HG02852 (cell line): ENCODE measurements around the gene PRKG1.

ENCODE experiments used
- ATAC-seq: cut with Tn5 transposase; IDR thresholded peaks from one replicate; pipeline ENCODE4 v1.9.1; 2021; ENCODE audit warnings: mild to moderate bottlenecking, moderate library complexity; ENCODE audit not compliant: unreplicated experiment

The PRKG1 gene

DNA sequence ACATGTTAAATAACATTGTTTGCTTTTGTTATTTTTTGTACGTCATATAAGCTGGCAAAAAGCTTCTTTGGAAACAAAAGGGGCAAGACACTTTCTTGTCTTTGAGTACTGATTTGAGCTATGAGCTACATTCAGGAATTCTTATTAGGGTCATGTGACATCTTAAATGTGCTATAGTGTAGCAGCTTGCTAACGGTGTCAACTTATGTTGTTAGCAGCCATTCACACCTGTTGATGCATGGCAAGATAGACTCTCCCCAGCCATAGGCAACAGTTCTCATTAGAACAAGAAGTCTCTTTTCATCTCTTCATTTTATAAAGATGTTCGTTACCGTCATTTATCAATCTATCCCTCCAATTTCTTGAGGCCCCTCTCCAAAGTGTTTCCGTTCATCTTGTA is 411.4 kb downstream of the PRKG1 start:
- no peak for ATAC-seq

DNA sequence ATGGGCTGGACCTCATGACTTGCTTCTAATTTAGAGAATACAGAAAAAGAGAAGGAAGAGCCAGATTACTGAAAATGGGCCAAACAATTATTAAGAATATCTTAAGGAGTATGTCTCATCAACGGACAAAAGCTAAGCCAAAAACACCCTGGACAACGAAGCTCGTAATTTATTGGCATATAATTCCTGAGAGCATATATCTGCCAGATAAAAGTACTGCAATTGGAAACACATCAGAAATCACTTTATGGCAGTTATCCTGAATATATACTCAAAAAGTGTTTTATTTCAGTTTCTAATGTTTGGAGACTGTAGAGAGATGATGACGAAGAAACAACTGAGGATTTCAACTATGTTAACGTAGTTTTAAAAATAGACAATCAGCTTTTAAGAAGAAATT is 413.3 kb downstream of the PRKG1 start:
- ATAC-seq, result no peak

GRCh38 chr10:51488766-51489408 is 414.6 kb downstream of the PRKG1 start:
- no peak for ATAC-seq

DNA sequence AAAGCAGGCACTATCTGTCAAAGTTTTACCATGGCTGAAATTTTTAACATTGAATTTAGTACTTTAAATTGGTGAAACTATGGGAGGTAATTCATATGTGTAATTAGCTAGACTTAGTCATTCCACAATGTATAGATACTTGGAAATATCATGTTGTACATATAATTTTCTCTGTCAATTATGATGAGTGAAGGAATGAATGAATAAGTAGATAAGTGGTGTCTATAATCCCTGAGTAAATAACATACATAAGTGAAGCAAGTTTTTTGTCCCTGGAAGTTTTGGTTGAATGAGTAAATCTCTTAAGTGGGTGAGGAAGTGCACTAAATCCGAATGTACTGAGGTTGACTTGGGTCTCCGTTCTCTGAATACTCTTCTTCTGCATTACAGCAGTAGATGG is 424.1 kb downstream of the PRKG1 start:
- no peak for ATAC-seq

DNA sequence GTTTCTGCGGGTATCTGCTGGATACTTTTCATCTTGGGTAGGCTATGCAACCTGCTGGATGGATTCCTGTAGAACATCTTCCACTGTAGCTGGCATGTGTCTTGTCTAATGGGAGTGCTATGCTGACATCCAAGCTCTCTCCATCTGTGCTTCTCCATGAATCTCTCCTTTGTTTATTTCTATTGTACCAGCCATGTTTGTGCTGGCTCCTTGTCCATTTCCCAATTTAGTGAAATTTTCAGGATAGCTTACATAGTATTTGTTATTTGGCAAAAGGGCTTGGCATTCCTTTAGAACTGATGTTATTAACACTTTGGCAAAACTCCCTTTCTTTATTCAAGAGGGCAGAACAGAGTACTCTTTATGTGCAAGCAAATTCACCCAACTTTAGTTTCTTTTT is 427.1 kb downstream of the PRKG1 start:
- ATAC-seq, result no peak

DNA sequence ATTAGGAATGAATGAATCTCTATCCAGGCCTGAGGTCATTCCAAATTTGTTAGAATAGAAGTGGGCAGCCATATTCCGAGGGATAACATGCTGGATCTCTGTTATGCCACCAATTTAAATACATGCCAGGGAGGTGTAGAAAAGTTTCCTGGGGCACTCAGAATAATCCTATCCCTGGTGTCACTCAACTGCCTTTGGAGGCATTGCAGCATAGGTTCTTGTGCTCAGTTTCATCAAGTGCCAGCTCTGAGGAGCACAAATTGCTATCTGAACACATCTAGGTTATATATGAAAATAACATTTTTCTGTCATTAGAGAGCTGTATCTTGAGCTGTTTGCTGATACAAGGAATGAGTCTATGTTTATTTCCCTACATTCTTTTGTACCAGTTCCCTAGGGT is 427.8 kb downstream of the PRKG1 start:
- no peak for ATAC-seq

GRCh38 chr10:51503378-51503777 is 429.1 kb downstream of the PRKG1 start:
- no peak for ATAC-seq

DNA sequence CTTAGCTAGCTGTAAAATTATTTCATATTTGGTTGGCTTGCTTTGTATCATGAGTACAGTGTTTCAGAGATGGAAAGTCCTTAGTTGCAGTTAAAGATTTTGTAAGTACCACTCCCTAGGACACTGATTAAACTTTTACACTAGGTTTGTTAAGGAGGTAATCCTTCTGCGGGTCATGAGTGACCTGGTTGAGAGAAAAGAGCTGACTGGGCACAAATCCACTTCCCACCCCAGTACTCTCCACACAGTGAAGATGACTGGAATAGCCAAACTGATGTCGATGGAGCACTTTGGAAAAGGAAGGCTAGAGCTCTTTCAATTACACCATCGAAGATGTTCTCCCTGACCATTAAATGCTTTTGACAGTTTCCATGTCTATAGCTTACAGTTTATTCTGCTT is 433.2 kb downstream of the PRKG1 start:
- ATAC-seq, result no peak

- no peak for ATAC-seq
Observed at GRCh38 chr10:51508156-51508555, 433.9 kb downstream of the PRKG1 start.

GRCh38 chr10:51510231-51510630 is 435.9 kb downstream of the PRKG1 start:
- ATAC-seq, result no peak

GRCh38 chr10:51521605-51522004 is 447.3 kb downstream of the PRKG1 start:
- ATAC-seq, result no peak

GRCh38 chr10:51522858-51523257 is 448.6 kb downstream of the PRKG1 start:
- no peak for ATAC-seq

DNA sequence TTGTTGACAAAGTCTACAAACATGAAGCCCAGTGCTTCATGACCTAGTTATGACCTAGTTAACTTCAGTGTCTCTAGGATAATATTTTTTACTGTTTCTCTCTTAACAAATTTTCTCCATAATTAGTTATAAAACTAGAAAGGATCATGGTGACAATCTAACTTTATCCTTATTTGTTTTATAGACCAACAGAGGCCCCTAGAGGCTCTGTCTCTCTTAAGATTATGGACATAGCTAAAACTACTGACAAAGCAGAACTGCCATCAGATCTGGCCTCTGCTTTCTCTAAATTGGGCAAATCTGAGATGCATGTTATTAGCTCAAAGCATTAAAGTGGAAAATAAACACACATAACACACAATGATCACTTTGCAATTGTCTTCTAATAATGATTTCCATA is 449.2 kb downstream of the PRKG1 start:
- ATAC-seq, result no peak

GRCh38 chr10:51524041-51524440 is 449.8 kb downstream of the PRKG1 start:
- no peak for ATAC-seq

DNA sequence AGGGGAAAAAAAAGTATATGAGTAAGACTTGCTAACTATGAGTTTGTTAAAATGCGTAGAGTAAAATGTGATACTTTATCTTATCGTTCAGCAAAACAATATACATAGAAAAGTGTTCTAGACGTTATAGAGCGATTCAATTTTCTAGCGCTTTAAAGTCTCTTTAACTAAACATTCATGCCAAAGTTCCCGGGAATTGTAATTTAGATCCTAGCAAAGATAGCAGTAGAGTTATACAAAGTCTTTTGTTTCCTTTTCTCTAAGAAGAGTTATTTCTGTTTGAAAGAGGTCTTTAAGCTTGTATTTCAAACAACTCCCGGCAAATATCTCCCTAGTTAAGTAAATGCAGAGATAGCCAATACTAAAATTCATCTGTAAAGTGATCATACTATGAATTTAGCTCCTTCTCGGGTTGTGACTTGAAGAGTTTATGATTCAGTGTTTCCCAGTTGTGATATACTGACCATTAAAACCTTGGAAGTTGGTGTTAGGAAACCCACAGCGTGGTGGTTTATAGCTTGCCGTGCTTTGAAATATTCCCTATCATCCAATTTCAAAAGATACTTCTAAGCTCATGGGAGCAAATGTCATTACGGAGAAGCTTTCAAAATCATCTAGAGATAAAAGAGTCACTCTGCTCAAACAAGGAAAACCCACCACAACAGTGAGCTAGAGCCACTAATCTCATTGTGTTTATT is 453.4 kb downstream of the PRKG1 start:
- ATAC-seq, result no peak

- ATAC-seq, result no peak
Observed at GRCh38 chr10:51528527-51528926, 454.2 kb downstream of the PRKG1 start.

- ATAC-seq, result no peak
Observed at GRCh38 chr10:51530541-51530940, 456.3 kb downstream of the PRKG1 start.

DNA sequence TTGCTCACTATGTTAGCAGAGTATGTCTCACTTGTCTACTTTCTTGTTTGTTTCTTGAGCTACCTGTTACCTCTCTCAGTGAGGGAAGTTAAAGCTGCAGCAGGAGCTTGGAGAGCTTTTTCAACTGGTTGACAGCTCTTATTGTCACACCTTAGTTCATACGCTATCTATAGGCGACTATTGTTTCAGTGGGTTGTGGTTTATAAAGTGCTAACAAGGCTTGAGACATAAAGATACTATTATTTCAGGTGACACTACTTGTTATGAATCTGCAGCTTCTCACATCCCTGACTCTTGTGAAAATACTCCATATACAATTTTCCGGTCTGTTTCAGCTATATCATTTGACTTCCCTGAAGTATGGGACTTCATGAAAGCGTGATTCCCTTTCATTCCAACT is 457.8 kb downstream of the PRKG1 start:
- ATAC-seq, result no peak

- no peak for ATAC-seq
Observed at GRCh38 chr10:51542853-51543252, 468.6 kb downstream of the PRKG1 start.

DNA sequence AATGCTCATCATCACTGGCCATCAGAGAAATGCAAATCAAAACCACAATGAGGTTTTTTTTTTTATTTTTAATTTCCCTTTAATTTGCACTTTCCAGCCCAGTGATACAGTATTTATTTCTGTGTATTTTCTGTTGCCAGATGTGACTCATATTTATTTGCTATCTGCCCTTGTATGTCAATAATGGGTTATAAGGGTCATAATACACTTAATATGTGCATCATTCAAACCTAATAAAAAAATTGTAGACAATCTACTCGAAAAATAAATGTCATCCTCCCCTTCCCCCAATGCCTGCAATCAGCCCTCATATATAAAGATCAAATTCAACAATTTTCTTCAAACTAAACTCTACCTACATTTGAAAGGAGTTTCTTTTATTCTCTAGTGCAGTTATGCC is 470.6 kb downstream of the PRKG1 start:
- no peak for ATAC-seq

DNA sequence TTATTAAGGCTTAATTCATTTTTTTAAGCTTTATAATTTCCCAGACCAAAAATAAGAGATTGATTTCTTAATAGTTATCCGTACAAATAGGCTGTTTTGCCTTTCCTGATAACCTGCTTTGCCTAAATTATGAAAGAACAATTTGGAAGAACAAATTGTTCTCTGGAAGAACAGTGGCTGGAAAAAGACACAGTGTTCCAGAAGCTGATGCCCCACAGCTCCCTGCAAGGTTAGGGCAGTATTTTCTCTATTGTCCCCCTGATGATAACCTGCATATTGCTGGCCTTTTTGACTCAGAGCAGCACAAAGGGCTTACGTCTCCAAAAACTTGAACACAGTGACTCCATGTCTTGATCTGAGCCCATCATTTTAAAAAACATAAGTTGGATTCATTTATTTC is 473.7 kb downstream of the PRKG1 start:
- no peak for ATAC-seq

DNA sequence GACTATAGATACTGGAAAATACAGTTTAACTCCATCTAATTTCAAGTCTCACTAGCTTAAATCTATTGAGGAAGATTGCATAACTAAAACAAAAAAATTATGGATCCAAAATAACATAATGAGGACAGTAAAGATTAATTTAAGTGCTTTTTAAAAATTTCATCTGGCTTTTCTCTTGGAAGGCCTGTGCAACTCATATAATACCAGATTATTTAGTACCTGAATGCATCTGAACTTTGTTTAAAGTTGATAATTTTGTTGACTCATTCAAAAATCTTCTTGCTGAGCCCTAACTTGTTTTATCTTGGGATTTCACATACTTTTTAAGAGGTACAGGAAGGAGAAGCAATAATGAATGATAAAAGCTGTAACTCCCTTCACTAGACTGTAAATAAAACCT is 478.6 kb downstream of the PRKG1 start:
- no peak for ATAC-seq
